KBM-7 (cell line): ENCODE data around the gene TMC6.

Experiments
- DNase-seq: peaks from one replicate; pipeline ENCODE4 v3.0.0-alpha.2; 2015
- in situ Hi-C: fragments of 300-500 bp; cut with MboI; formaldehyde crosslinking; loops from 2 replicates; pipeline ENCODE4 v1.14.3; 2020; ENCODE audit warnings: low sequenced_read_pairs, low pct_unique_long_range_greater_than_20kb, mixed read lengths

Gene TMC6

GRCh38 chr17:78113804-78114785 lies 14.5 kb downstream of the TMC6 start:
- in situ Hi-C loops: no loop called here
- no peak for DNase-seq

- peak; percentile 77 for DNase-seq
- in situ Hi-C loops: no loop called here
Measured at GRCh38 chr17:78112518-78113471, 15.8 kb downstream of the TMC6 start.

GRCh38 chr17:78111727-78112517 lies 16.6 kb downstream of the TMC6 start:
- no peak for DNase-seq
- in situ Hi-C loops: no loop called here

- in situ Hi-C loops: no loop called here
Measured at GRCh38 chr17:78111016-78111726, 17.4 kb downstream of the TMC6 start.

GRCh38 chr17:78110363-78111015 lies 18.1 kb downstream of the TMC6 start:
- in situ Hi-C loops: no loop called here
- DNase-seq: no peak

More at GRCh38 chr17:78111016-78111726, 17.4 kb downstream of the TMC6 start:
- DNase-seq: no peak

- in situ Hi-C loops: no loop called here
- no peak for DNase-seq
Measured at GRCh38 chr17:78109489-78109761, 19.1 kb downstream of the TMC6 start.

GRCh38 chr17:78108726-78109488 lies 19.6 kb downstream of the TMC6 start:
- DNase-seq: no peak

GRCh38 chr17:78107976-78108725 lies 20.4 kb downstream of the TMC6 start:
- DNase-seq: no peak

More at GRCh38 chr17:78108726-78109488, 19.6 kb downstream of the TMC6 start:
- in situ Hi-C loops: no loop called here

GRCh38 chr17:78107457-78107856 lies 21.1 kb downstream of the TMC6 start:
- no peak for DNase-seq
- in situ Hi-C loops: no loop called here

More at GRCh38 chr17:78107976-78108725, 20.4 kb downstream of the TMC6 start:
- in situ Hi-C loops: no loop called here

- in situ Hi-C loops: no loop called here
- no peak for DNase-seq
Measured at GRCh38 chr17:78106211-78106610, 22.3 kb downstream of the TMC6 start.

- in situ Hi-C loops: no loop called here
- DNase-seq: no peak
Measured at GRCh38 chr17:78105551-78105950, 23.0 kb downstream of the TMC6 start.

GRCh38 chr17:78105101-78105500 lies 23.5 kb downstream of the TMC6 start:
- DNase-seq: no peak
- in situ Hi-C loops: no loop called here

GRCh38 chr17:78104540-78104941 lies 24.0 kb downstream of the TMC6 start:
- DNase-seq: no peak
- in situ Hi-C loops: no loop called here

GRCh38 chr17:78103311-78103710 lies 25.2 kb downstream of the TMC6 start:
- no peak for DNase-seq
- in situ Hi-C loops: no loop called here

GRCh38 chr17:78101542-78101941 lies 27.0 kb downstream of the TMC6 start:
- in situ Hi-C loops: no loop called here

GRCh38 chr17:78101112-78101511 lies 27.4 kb downstream of the TMC6 start:
- in situ Hi-C loops: no loop called here
- DNase-seq: peak; percentile 27

More at GRCh38 chr17:78101542-78101941, 27.0 kb downstream of the TMC6 start:
- no peak for DNase-seq

- no peak for DNase-seq
- in situ Hi-C loops: no loop called here
Measured at GRCh38 chr17:78096093-78096492, 32.5 kb downstream of the TMC6 start.
